ENCODE results near the gene KIF19. TPM values are rescaled to one million over a fixed set of nuclear protein-coding genes. Genes with fewer than 3 reads are reported as not detected.

KIF19 gene
- total and polyA plus RNA-seq, 3 donors from 2014 or later: 2.0 to 3.3 (median 3.0) TPM

DNA sequence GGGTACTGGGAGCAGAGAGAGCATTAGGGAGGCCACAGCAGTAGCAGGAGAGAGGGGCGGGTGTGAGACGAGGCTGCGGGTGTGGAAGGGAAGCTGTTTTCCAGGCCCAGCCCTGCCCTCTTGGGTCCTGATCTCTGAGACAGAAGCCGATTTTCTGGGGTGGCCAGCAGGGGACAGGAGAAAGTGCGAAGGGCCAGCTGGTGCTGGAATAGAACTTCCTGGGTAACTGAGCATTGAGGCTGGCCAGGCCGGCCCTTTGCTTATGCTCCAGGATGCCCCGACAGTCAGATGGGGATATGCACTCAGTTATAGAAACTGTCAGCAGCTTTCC is 34.8 kb downstream of the KIF19 start:
- no peak overlapping the region for H3K4me3 ChIP-seq
- no peaks in the 10 kb centered on the region for H3K27me3 ChIP-seq
- TF ChIP-seq POLR2A (IDR thresholded peaks at IDR 0.05): no peak
- TF ChIP-seq, protein P1, sequence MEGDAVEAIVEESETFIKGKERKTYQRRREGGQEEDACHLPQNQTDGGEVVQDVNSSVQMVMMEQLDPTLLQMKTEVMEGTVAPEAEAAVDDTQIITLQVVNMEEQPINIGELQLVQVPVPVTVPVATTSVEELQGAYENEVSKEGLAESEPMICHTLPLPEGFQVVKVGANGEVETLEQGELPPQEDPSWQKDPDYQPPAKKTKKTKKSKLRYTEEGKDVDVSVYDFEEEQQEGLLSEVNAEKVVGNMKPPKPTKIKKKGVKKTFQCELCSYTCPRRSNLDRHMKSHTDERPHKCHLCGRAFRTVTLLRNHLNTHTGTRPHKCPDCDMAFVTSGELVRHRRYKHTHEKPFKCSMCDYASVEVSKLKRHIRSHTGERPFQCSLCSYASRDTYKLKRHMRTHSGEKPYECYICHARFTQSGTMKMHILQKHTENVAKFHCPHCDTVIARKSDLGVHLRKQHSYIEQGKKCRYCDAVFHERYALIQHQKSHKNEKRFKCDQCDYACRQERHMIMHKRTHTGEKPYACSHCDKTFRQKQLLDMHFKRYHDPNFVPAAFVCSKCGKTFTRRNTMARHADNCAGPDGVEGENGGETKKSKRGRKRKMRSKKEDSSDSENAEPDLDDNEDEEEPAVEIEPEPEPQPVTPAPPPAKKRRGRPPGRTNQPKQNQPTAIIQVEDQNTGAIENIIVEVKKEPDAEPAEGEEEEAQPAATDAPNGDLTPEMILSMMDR (IDR thresholded peaks at IDR 0.05): no peak
- H3K36me3 ChIP-seq (ENCODE audit: low read depth, missing control alignments): no peaks in the 10 kb centered on the region
- WGBS, 2 donors: 58 to 59% methylated on average over 7 of the region's 7 CpGs
- H3K9me3 ChIP-seq: no peaks in the 10 kb centered on the region
- intact Hi-C loops (cut with DNase I; ENCODE audit: low total_unique reads): loop anchor here (10.0 kb wide), 1 partner anchor 156 kb away; the partner anchor contains the start of gene RPL38
- no peaks in the 10 kb centered on the region for H3K4me1 ChIP-seq
- H3K27ac ChIP-seq: no peak overlapping the region
- no peak for DNase-seq

GRCh38 chr17:74361230-74362068 is 35.4 kb downstream of the KIF19 start, which contains the start of gene BTBD17:
Gene BTBD17, minus strand, starts transcription at chr17:74361868. Its CDS starts 49 bp downstream, at chr17:74361819.
- H3K36me3 ChIP-seq (ENCODE audit: low read depth, missing control alignments): no peaks in the 10 kb centered on the region
- intact Hi-C loops (cut with DNase I; ENCODE audit: low total_unique reads): loop anchor here (10.0 kb wide), 1 partner anchor 157 kb away; the partner anchor contains the start of gene RPL38
- WGBS, 2 donors: 40 to 49% methylated on average over 14 to 28 of the region's 28 CpGs
- H3K27me3 ChIP-seq: no peaks in the 10 kb centered on the region
- H3K4me1 ChIP-seq: no peaks in the 10 kb centered on the region
- TF ChIP-seq, protein P1 (IDR thresholded peaks at IDR 0.05): peak; percentile 52 to 75 (median 67)
- no peak for TF ChIP-seq POLR2A (IDR thresholded peaks at IDR 0.05)
- H3K4me3 ChIP-seq: no peak within 1 kb of the TSS
- H3K27ac ChIP-seq: no peak within 1 kb of the TSS
- DNase-seq: peak; percentile 73
- no peaks in the 10 kb centered on the region for H3K9me3 ChIP-seq

GRCh38 chr17:74362069-74362405 is 36.0 kb downstream of the KIF19 start:
- no peaks in the 10 kb centered on the region for H3K36me3 ChIP-seq (ENCODE audit: low read depth, missing control alignments)
- H3K27ac ChIP-seq: no peak overlapping the region
- no peaks in the 10 kb centered on the region for H3K27me3 ChIP-seq
- no peak overlapping the region for H3K4me3 ChIP-seq
- no peaks in the 10 kb centered on the region for H3K4me1 ChIP-seq
- 29 to 40% methylated on average over 8 to 9 of the region's 9 CpGs for WGBS, 2 donors
- DNase-seq: no peak
- TF ChIP-seq POLR2A (IDR thresholded peaks at IDR 0.05): no peak
- TF ChIP-seq, protein P1 (IDR thresholded peaks at IDR 0.05): no peak
- H3K9me3 ChIP-seq: no peaks in the 10 kb centered on the region
- intact Hi-C loops (cut with DNase I; ENCODE audit: low total_unique reads): loop anchor here (10.0 kb wide), 1 partner anchor 157 kb away; the partner anchor contains the start of gene RPL38

- intact Hi-C loops (cut with DNase I; ENCODE audit: low total_unique reads): loop anchor here (10.0 kb wide), 1 partner anchor 158 kb away; the partner anchor contains the start of gene RPL38
- 66 to 72% methylated on average over 8 to 13 of the region's 14 CpGs for WGBS, 2 donors
- DNase-seq: no peak
Measured at GRCh38 chr17:74362810-74363498, 36.9 kb downstream of the KIF19 start.

More at GRCh38 chr17:74362810-74363498, 36.9 kb downstream of the KIF19 start:
- Histone ChIP-seq H3K4me3 (no peak overlapping the region), H3K36me3 (ENCODE audit: low read depth, missing control alignments) (no peaks in the 10 kb centered on the region), H3K27ac (no peak overlapping the region), H3K9me3 (no peaks in the 10 kb centered on the region), H3K4me1 (no peaks in the 10 kb centered on the region), H3K27me3 (no peaks in the 10 kb centered on the region)
- TF ChIP-seq, protein P1 (IDR thresholded peaks at IDR 0.05): no peak
- no peak for TF ChIP-seq POLR2A (IDR thresholded peaks at IDR 0.05)

Measured in testis (tissue), 3 donors.